Sciatic nerve (tissue), 2 donors: Measurements from ENCODE around the gene MGAT4A. TPM values are rescaled to one million over a fixed set of nuclear protein-coding genes. Genes with fewer than 3 reads are reported as not detected.
"Not testable (repeated sequence)": the region's sequence is repeated elsewhere in the genome, so short reads cannot be mapped to it uniquely, and the experiment has no call there.

Experiments
- ATAC-seq: fragments of 200-7000 bp; cut with Tn5 transposase; one replicate; pipeline ENCODE4 v1.9.1; 2020; ENCODE audit warnings: mild to moderate bottlenecking, moderate library complexity
- DNase-seq: peaks from one replicate; pipeline ENCODE4 v3.0.0-alpha.2; 2020; ENCODE audit warnings: low spot score
- intact Hi-C: fragments of 100-400 bp; cut with DNase I; formaldehyde crosslinking; loops from one replicate; pipeline ENCODE4 v1.14.2; 2022
- total RNA-seq: library from RNA; stranded (reverse); fragmentation: NEBNext Ultra II Directional; extraction: Animal tissue kit (Norgen Biotek cat#: 25700); gene quantifications from one replicate; pipeline ENCODE4 v1.2.1, GENCODE V29; 2021
- donor health status: DM: no; HTN: no; CAD: no.
- donor health status: DM: no; HTN: no; CAD: no.

The MGAT4A gene
- total RNA-seq, 1 donor from 2014 or later, result 46.0 TPM

- ATAC-seq, result no peak
- no peak for DNase-seq
- intact Hi-C loops, result no loop called here
These were observed 54.2 kb downstream of the MGAT4A start for GRCh38 chr2:98676742-98677141.

GRCh38 chr2:98674233-98674964 is 56.5 kb downstream of the MGAT4A start:
- DNase-seq (no peak), ATAC-seq (no peak)
- intact Hi-C loops, result loop anchor here (5.0 kb wide), 1 partner anchor 1758 kb away; no protein-coding TSS in a partner anchor

GRCh38 chr2:98669675-98670074 is 61.3 kb downstream of the MGAT4A start:
- no peak for ATAC-seq
- intact Hi-C loops, result loop anchor here (5.0 kb wide), 1 partner anchor 1763 kb away; no protein-coding TSS in a partner anchor
- no peak for DNase-seq

GRCh38 chr2:98665677-98666076 is 65.3 kb downstream of the MGAT4A start:
- intact Hi-C loops, result no loop called here
- DNase-seq (no peak), ATAC-seq (no peak)

GRCh38 chr2:98664323-98664722 is 66.6 kb downstream of the MGAT4A start:
- ATAC-seq, result no peak
- intact Hi-C loops, result no loop called here
- no peak for DNase-seq

- intact Hi-C loops, result no loop called here
- DNase-seq (no peak), ATAC-seq (no peak)
These were observed 67.3 kb downstream of the MGAT4A start for GRCh38 chr2:98663511-98664090.

GRCh38 chr2:98659491-98659840 is 71.5 kb downstream of the MGAT4A start:
- DNase-seq, ATAC-seq, intact Hi-C loops: not testable (repeated sequence)

- no peak for DNase-seq
- intact Hi-C loops, result no loop called here
- ATAC-seq, result no peak
These were observed 72.0 kb downstream of the MGAT4A start for GRCh38 chr2:98658816-98659490.

- intact Hi-C loops, result no loop called here
- no peak for ATAC-seq
- DNase-seq, result no peak
These were observed 74.1 kb downstream of the MGAT4A start for GRCh38 chr2:98656800-98657199.

GRCh38 chr2:98654699-98655495 is 76.0 kb downstream of the MGAT4A start:
- ATAC-seq (no peak), DNase-seq (no peak)
- intact Hi-C loops, result loop anchor here (5.0 kb wide), 1 partner anchor 182 kb away; no protein-coding TSS in a partner anchor

- intact Hi-C loops, result loop anchor here (5.0 kb wide), 1 partner anchor 186 kb away; no protein-coding TSS in a partner anchor
- ATAC-seq, result no peak
These were observed 79.9 kb downstream of the MGAT4A start for GRCh38 chr2:98650998-98651397.

GRCh38 chr2:98649992-98650375 is 80.9 kb downstream of the MGAT4A start:
- DNase-seq (no peak), ATAC-seq (no peak)
- intact Hi-C loops, result loop anchor here (5.0 kb wide), 1 partner anchor 187 kb away; no protein-coding TSS in a partner anchor

More at GRCh38 chr2:98650998-98651397, 79.9 kb downstream of the MGAT4A start:
- no peak for DNase-seq

GRCh38 chr2:98649135-98649991 is 81.6 kb downstream of the MGAT4A start:
- ATAC-seq (peak; percentile 87), DNase-seq (peak; percentile 86)
- intact Hi-C loops, result no loop called here

- no peak for ATAC-seq
- no peak for DNase-seq
- intact Hi-C loops, result no loop called here
These were observed 82.5 kb downstream of the MGAT4A start for GRCh38 chr2:98648451-98648850.

GRCh38 chr2:98647636-98648035 is 83.3 kb downstream of the MGAT4A start:
- ATAC-seq (no peak), DNase-seq (no peak)
- intact Hi-C loops, result no loop called here

- no peak for ATAC-seq
- intact Hi-C loops, result no loop called here
- DNase-seq, result no peak
These were observed 87.3 kb downstream of the MGAT4A start for GRCh38 chr2:98643496-98644100.

- DNase-seq (no peak), ATAC-seq (no peak)
- intact Hi-C loops, result no loop called here
These were observed 93.4 kb downstream of the MGAT4A start for GRCh38 chr2:98637401-98638147.
